GM12878 (cell line): ENCODE results near the gene DYSF. TPM values are rescaled to one million over a fixed set of nuclear protein-coding genes. Genes with fewer than 3 reads are reported as not detected.

Experiments used
- ATAC-seq: fragments of 200-7000 bp; cut with Tn5 transposase; 3 replicates; pipeline ENCODE4 v1.9.1; 2020; ENCODE audit warnings: mild to moderate bottlenecking, moderate library complexity
- BruUV-seq: library from RNA; stranded (reverse); fragments of 400-500 nt; replicated peaks from 2 replicates; lab custom pipeline; 2021; lab: Mats Ljungman, UMichigan
- CTCF ChIA-PET: fragments of 300-600 bp; sonication (Branson Sonifier 250); formaldehyde crosslinking; extraction: SDS; loops from one replicate; lab custom pipeline; 2021; ENCODE audit warnings: inconsistent platforms; lab: Yijun Ruan, JAX
- POLR2A ChIA-PET: fragments of 350-600 bp; formaldehyde crosslinking; extraction: SDS; loops from one replicate; lab custom pipeline; 2021; ENCODE audit warnings: inconsistent platforms; lab: Charles Lee
- RAD21 ChIA-PET: fragments of 300-600 bp; sonication (Branson Sonifier 250); formaldehyde crosslinking; loops from one replicate; lab custom pipeline; 2023; ENCODE audit warnings: antibody characterized with exemption; ENCODE audit not compliant: unreplicated experiment; lab: Charles Lee
- SMC1A ChIA-PET: fragments of 300-600 bp; sonication (Branson Sonifier 250); formaldehyde crosslinking; loops from one replicate; lab custom pipeline; 2023; ENCODE audit not compliant: unreplicated experiment, uncharacterized antibody; lab: Charles Lee
- DNase-seq: peaks from one replicate; pipeline ENCODE4 v3.0.0-alpha.2; 2011; ENCODE audit warnings: low read depth, low spot score
- FAIRE-seq: peaks from 3 replicates; lab custom pipeline; 2011; peaks lifted over from hg19 to GRCh38; lab: Jason Lieb, UNC
- H2AFZ ChIP-seq: 2 replicates; pipeline ENCODE4 v1.6.0; 2011; ENCODE audit warnings: low read depth, low read length, control low read depth; ENCODE audit not compliant: control insufficient read depth
- H3K27ac ChIP-seq: 2 replicates; pipeline ENCODE4 v1.5.1; 2011; ENCODE audit warnings: control low read depth; ENCODE audit not compliant: control insufficient read depth, insufficient read depth
- H3K27me3 ChIP-seq, 2 experiments: replicated peaks in 1 of 2; 2 replicates each; pipeline versions ENCODE4 v1.6.0 to v1.6.1; 2011; ENCODE audit warnings: low read length in 1 of 2; ENCODE audit not compliant: control insufficient read depth in 2 of 2, insufficient read depth in 2 of 2
- H3K36me3 ChIP-seq, 2 experiments: 2 replicates each; pipeline ENCODE4 v1.5.1; 2011; ENCODE audit warnings: low read length in 1 of 2; ENCODE audit not compliant: control insufficient read depth in 2 of 2, insufficient read depth in 2 of 2
- H3K4me1 ChIP-seq: 2 replicates; pipeline ENCODE4 v1.6.1; 2011; ENCODE audit warnings: mild to moderate bottlenecking, low read length, moderate library complexity, mixed read lengths; ENCODE audit not compliant: control insufficient read depth, insufficient read depth
- H3K4me2 ChIP-seq: 2 replicates; pipeline ENCODE4 v1.6.0; 2011; ENCODE audit warnings: control low read depth; ENCODE audit not compliant: control insufficient read depth, insufficient read depth
- H3K4me3 ChIP-seq: fragments of 200-600 bp; sonication (generic); 2 replicates; pipeline ENCODE4 v1.5.1; 2016
- H3K79me2 ChIP-seq: 2 replicates; pipeline ENCODE4 v1.6.0; 2011; ENCODE audit warnings: low read length; ENCODE audit not compliant: control insufficient read depth, insufficient read depth
- H3K9ac ChIP-seq: 2 replicates; pipeline ENCODE4 v1.8.0; 2011; ENCODE audit warnings: low read length, control low read depth, mixed read lengths; ENCODE audit not compliant: control insufficient read depth, insufficient read depth
- H3K9me3 ChIP-seq: replicated peaks from 3 replicates; pipeline ENCODE4 v1.5.1; 2011; ENCODE audit warnings: mild to moderate bottlenecking, low read length; ENCODE audit not compliant: control insufficient read depth, insufficient read depth
- H4K20me1 ChIP-seq: 2 replicates; pipeline ENCODE4 v1.6.0; 2011; ENCODE audit not compliant: control insufficient read depth, insufficient read depth
- BRCA1 ChIP-seq: IDR thresholded peaks from 2 replicates; pipeline ENCODE4 v1.6.1; 2011; ENCODE audit warnings: low read depth, low read length, improper control_type of control experiment
- CBX3 ChIP-seq: fragments of 200-600 bp; sonication (generic); IDR thresholded peaks from 2 replicates; pipeline ENCODE4 v1.6.1; 2016; ENCODE audit warnings: low read depth, borderline replicate concordance
- CTCF ChIP-seq, 3 experiments: IDR thresholded peaks in 2 of 3; conservative IDR thresholded peaks in 1 of 3; 2 replicates each; pipeline ENCODE4 v1.5.1; 2011; ENCODE audit warnings: low read depth in 3 of 3, low read length in 3 of 3, mild to moderate bottlenecking in 3 of 3, control low read depth in 2 of 3, moderate library complexity in 2 of 3, inconsistent platforms in 1 of 3, mixed read lengths in 1 of 3; ENCODE audit not compliant: control insufficient read depth in 2 of 3, insufficient read depth in 1 of 3; ENCODE audit errors: extremely low read depth in 1 of 3
- E2F4 ChIP-seq: IDR thresholded peaks from 2 replicates; pipeline ENCODE4 v1.6.1; 2012; ENCODE audit warnings: low read depth, low read length, improper control_type of control experiment
- IRF4 ChIP-seq: IDR thresholded peaks from 2 replicates; pipeline ENCODE4 v1.6.1; 2011; ENCODE audit warnings: low read depth, low read length
- RAD21 ChIP-seq: IDR thresholded peaks from 2 replicates; pipeline ENCODE4 v1.6.1; 2011; ENCODE audit warnings: mild to moderate bottlenecking, low read depth, low read length, moderate library complexity; ENCODE audit not compliant: insufficient read depth
- TCF3 ChIP-seq: IDR thresholded peaks from 2 replicates; pipeline ENCODE4 v1.6.1; 2012; ENCODE audit warnings: low read depth, mild to moderate bottlenecking, low read length, borderline replicate concordance; ENCODE audit not compliant: insufficient read depth
- ZNF384 ChIP-seq: IDR thresholded peaks from 2 replicates; pipeline ENCODE4 v1.6.1; 2012; ENCODE audit warnings: low read depth, mild to moderate bottlenecking, low read length, improper control_type of control experiment, borderline replicate concordance
- WGBS: methylation state at CpG from one replicate; pipeline ENCODE4 v1.1.6; 2016; ENCODE audit warnings: low lambda C conversion rate; ENCODE audit not compliant: insufficient replicate concordance, insufficient coverage; ENCODE audit errors: missing lambda C conversion rate; 5-methylcytosine and 5-hydroxymethylcytosine counted together
- in situ Hi-C: fragments of 300-500 bp; cut with MboI; formaldehyde crosslinking; loops from 9 replicates; pipeline ENCODE4 v1.14.3; 2018; ENCODE audit warnings: mixed read lengths
- intact Hi-C: fragments of 100-400 bp; cut with micrococcal nuclease; formaldehyde crosslinking; loops from one replicate; pipeline ENCODE4 v1.14.2; 2022; ENCODE audit not compliant: unreplicated experiment
- polyA plus RNA-seq, 11 experiments: library from polyadenylated mRNA; depleted of rRNA in 4 of 11; unstranded in 6 of 11; stranded (reverse) in 5 of 11; fragments of >200 nt; fragmentation: Nextera tagmentation in 4 of 11; fragmentation: Illumina TruSeq in 1 of 11; extraction: Ambion mirVana in 4 of 11; extraction: Trizol in 1 of 11; gene quantifications; 1 replicate in 1 of 11; 2 replicates in 10 of 11; pipeline versions ENCODE4 v1.2.1 to v1.2.3, GENCODE V29; 2011 to 2016; ENCODE audit warnings: inconsistent platforms in 2 of 11, missing spikeins in 2 of 11, low read depth in 1 of 11
- total RNA-seq, 4 experiments: library from RNA; depleted of rRNA in 3 of 4; stranded (reverse); fragments of >200 nt in 3 of 4; fragmentation: Illumina TruSeq in 1 of 4; extraction: Trizol in 1 of 4; gene quantifications; 2 replicates each; pipeline versions ENCODE4 v1.2.1 to v1.2.3, GENCODE V29; 2013 to 2021
- TF ChIP-seq, protein P1 (sequence below): fragments of 450-650 bp; IDR thresholded peaks from 2 replicates; pipeline ENCODE4 v1.6.1; 2017; ENCODE audit warnings: low read depth, mild to moderate bottlenecking, moderate library complexity
- TF ChIP-seq, protein P2 (sequence below): IDR thresholded peaks from 2 replicates; pipeline ENCODE4 v1.6.1; 2011; ENCODE audit warnings: borderline replicate concordance, low read depth, mild to moderate bottlenecking, moderate library complexity, mixed read lengths, low read length; ENCODE audit not compliant: insufficient read depth; ENCODE audit errors: extremely low read length
- TF ChIP-seq, protein P3 (sequence below): fragments of 450-650 bp; IDR thresholded peaks from 2 replicates; pipeline ENCODE4 v1.6.1; 2016; ENCODE audit warnings: mild to moderate bottlenecking

Gene DYSF
- total and polyA plus RNA-seq, 10 of the 15 experiments (the other 5 are each of a cell fraction or from before 2014, with no cell fraction given), result under 0.01 to 0.15 (median 0.03) TPM; not detected in 7

- CTCF ChIA-PET, result interaction anchor here (0.6 to 3.0 kb wide), 10 partner anchors 13 to 364 kb away, joined by 3 to 12 read pairs (median 4); no protein-coding TSS in a partner anchor
- ATAC-seq, result no peak
- WGBS, result 58% methylated on average over 9 of the region's 9 CpGs
- Histone ChIP-seq H4K20me1 (no peaks in the 10 kb centered on the region), H3K4me2 (no peak overlapping the region), H3K27me3 (peaks cover 0 to 3% of the 10 kb centered on the region in 2 experiments; a peak in 2 of 4 replicates), H3K9ac (no peak overlapping the region), H3K9me3 (peaks cover 5% of the 10 kb centered on the region; the same call in 1 of the 3 replicates), H3K79me2 (no peaks in the 10 kb centered on the region), H3K4me3 (no peak overlapping the region), H3K4me1 (no peaks in the 10 kb centered on the region), H3K27ac (no peak overlapping the region), H3K36me3 (no peaks in the 10 kb centered on the region), H2AFZ (no peak overlapping the region)
- POLR2A ChIA-PET, result no interaction called here
- RAD21 ChIA-PET, result interaction anchor here (0.5 to 1.0 kb wide), 3 partner anchors 31 to 1933 kb away, joined by 3 to 5 read pairs (median 3); no protein-coding TSS in a partner anchor
- no peak for DNase-seq
- intact Hi-C loops, result no loop called here
- no peak for FAIRE-seq
- TF ChIP-seq, protein P1, sequence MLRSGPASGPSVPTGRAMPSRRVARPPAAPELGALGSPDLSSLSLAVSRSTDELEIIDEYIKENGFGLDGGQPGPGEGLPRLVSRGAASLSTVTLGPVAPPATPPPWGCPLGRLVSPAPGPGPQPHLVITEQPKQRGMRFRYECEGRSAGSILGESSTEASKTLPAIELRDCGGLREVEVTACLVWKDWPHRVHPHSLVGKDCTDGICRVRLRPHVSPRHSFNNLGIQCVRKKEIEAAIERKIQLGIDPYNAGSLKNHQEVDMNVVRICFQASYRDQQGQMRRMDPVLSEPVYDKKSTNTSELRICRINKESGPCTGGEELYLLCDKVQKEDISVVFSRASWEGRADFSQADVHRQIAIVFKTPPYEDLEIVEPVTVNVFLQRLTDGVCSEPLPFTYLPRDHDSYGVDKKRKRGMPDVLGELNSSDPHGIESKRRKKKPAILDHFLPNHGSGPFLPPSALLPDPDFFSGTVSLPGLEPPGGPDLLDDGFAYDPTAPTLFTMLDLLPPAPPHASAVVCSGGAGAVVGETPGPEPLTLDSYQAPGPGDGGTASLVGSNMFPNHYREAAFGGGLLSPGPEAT, result no peak
- TF ChIP-seq BRCA1 (no peak), E2F4 (no peak), ZNF384 (peak; percentile 52; the same call in 1 of the 2 replicates), IRF4 (no peak), RAD21 (0 out of 2 replicates have a peak, but pooled peaks have one; percentile 10), CTCF (IDR thresholded peaks at IDR 0.05 in 2 of 3, conservative IDR thresholded peaks at IDR 0.05 in 1 of 3; ENCODE audit: control insufficient read depth in 2 of 3, extremely low read depth in 1 of 3, insufficient read depth in 1 of 3, low read depth in 3 of 3, low read length in 3 of 3) (peak; percentile 18 to 50 (median 36); a peak in 5 of 6 replicates), TCF3 (no peak), CBX3 (no peak)
- TF ChIP-seq, protein P2, sequence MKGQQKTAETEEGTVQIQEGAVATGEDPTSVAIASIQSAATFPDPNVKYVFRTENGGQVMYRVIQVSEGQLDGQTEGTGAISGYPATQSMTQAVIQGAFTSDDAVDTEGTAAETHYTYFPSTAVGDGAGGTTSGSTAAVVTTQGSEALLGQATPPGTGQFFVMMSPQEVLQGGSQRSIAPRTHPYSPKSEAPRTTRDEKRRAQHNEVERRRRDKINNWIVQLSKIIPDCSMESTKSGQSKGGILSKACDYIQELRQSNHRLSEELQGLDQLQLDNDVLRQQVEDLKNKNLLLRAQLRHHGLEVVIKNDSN, result no peak
- TF ChIP-seq, protein P3, sequence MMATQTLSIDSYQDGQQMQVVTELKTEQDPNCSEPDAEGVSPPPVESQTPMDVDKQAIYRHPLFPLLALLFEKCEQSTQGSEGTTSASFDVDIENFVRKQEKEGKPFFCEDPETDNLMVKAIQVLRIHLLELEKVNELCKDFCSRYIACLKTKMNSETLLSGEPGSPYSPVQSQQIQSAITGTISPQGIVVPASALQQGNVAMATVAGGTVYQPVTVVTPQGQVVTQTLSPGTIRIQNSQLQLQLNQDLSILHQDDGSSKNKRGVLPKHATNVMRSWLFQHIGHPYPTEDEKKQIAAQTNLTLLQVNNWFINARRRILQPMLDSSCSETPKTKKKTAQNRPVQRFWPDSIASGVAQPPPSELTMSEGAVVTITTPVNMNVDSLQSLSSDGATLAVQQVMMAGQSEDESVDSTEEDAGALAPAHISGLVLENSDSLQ, result 0 out of 2 replicates have a peak, but pooled peaks have one; percentile 26
- SMC1A ChIA-PET, result interaction anchor here (1.3 to 1.6 kb wide), 2 partner anchors 10 to 18 kb away, joined by 3 to 4 read pairs; no protein-coding TSS in a partner anchor
- BruUV-seq, result no TSS peak
- in situ Hi-C loops, result no loop called here
Measured at GRCh38 chr2:71460595-71461303, 7.4 kb downstream of the DYSF start.
